Heart right ventricle (tissue), 16 donors: ENCODE results near the gene F9. TPM values are rescaled to one million over a fixed set of nuclear protein-coding genes. Genes with fewer than 3 reads are reported as not detected.
"Not testable (repeated sequence)": the region's sequence is repeated elsewhere in the genome, so short reads cannot be mapped to it uniquely, and the experiment has no call there.

ENCODE experiments used
- ATAC-seq, 8 donors: fragments of 200-7000 bp; cut with Tn5 transposase; one replicate each; pipeline ENCODE4 v1.9.1; 2020; ENCODE audit warnings: mild to moderate bottlenecking in 8 of 8, moderate library complexity in 8 of 8, moderate number of reproducible peaks in 1 of 8
- DNase-seq, 2 donors: peaks; one replicate each; pipeline ENCODE4 v3.0.0-alpha.2; 2020
- H3K27ac ChIP-seq, 10 donors: fragments of 200-600 bp; sonication (generic) in 2 of 10; one replicate each; pipeline versions ENCODE4 v1.5.0 to v1.8.0; 2020 to 2022; ENCODE audit warnings: mild to moderate bottlenecking in 3 of 10
- H3K27me3 ChIP-seq, 7 donors: fragments of 200-600 bp; one replicate each; pipeline ENCODE4 v1.8.0; 2021 to 2022; ENCODE audit warnings: mild to moderate bottlenecking in 2 of 7
- H3K36me3 ChIP-seq, 9 donors: fragments of 200-600 bp; sonication (generic) in 1 of 9; one replicate each; pipeline versions ENCODE4 v1.5.0 to v1.8.0; 2020 to 2022; ENCODE audit warnings: mild to moderate bottlenecking in 2 of 9
- H3K4me1 ChIP-seq, 9 donors: fragments of 200-600 bp; sonication (generic) in 1 of 9; one replicate each; pipeline versions ENCODE4 v1.5.0 to v1.8.0; 2020 to 2022; ENCODE audit warnings: mild to moderate bottlenecking in 4 of 9
- H3K4me3 ChIP-seq, 10 donors: fragments of 200-600 bp; sonication (generic) in 2 of 10; one replicate each; pipeline versions ENCODE4 v1.5.0 to v1.8.0; 2020 to 2022; ENCODE audit warnings: mild to moderate bottlenecking in 7 of 10, moderate library complexity in 2 of 10
- H3K9me3 ChIP-seq, 11 donors: fragments of 200-600 bp in 10 of 11; sonication (generic) in 2 of 11; one replicate each; pipeline versions ENCODE4 v1.5.0 to v1.8.0; 2013 to 2022; ENCODE audit warnings: mild to moderate bottlenecking in 2 of 11, control low read depth in 1 of 11, moderate library complexity in 1 of 11
- WGBS, 2 donors: extraction: QIAGEN DNeasy Blood & Tissue Kit; methylation state at CpG; one replicate each; pipeline ENCODE4 v1.1.7; 2013; ENCODE audit warnings: inconsistent platforms in 1 of 2; 5-methylcytosine and 5-hydroxymethylcytosine counted together
- intact Hi-C, 10 donors: fragments of 100-400 bp; cut with DNase I; formaldehyde crosslinking; loops; one replicate each; pipeline versions ENCODE4 v1.11.1 to v1.14.2; 2022
- polyA plus RNA-seq, 2 donors: library from polyadenylated mRNA; stranded (reverse); fragments of 200-250 nt; gene quantifications; one replicate each; pipeline ENCODE4 v1.2.3, GENCODE V29; 2013
- total RNA-seq, 10 donors: library from RNA; stranded (reverse); fragmentation: NEBNext Ultra II Directional in 3 of 10; extraction: Animal tissue kit (Norgen Biotek cat#: 25700) in 3 of 10; gene quantifications; one replicate each; pipeline versions ENCODE4 v1.2.1 to v1.2.4, GENCODE V29; 2021 to 2023
- TF ChIP-seq, protein P1 (sequence below), 9 donors: fragments of 200-600 bp; sonication (generic) in 2 of 9; IDR thresholded peaks; one replicate each; pipeline versions ENCODE4 v1.5.0 to v1.8.0; 2021 to 2022; ENCODE audit warnings: antibody characterized with exemption in 9 of 9, mild to moderate bottlenecking in 5 of 9, moderate library complexity in 1 of 9
- donor health status: Arrhythmogenic right ventricular cardiomyopathy.
- donor health status: ischemic (EF 13 %, LVEDD 7.1; RV severe dilation, severe dysfunction).
- donor health status: healthy with polysubstance abuse.
- donor health status: DM: no; HTN: yes; CAD: no.
- donor health status: DM: no; HTN: no; CAD: no.
- donor health status: ischemic (EF 25% LVEDD 6.9; RV normal size, moderate dysfunction).
- donor health status: ischemic (EF 25% LVEDD 5.7; RV mildly dilated, moderate dysfunction).
- donor health status: healthy.
- donor health status: DM: yes; HTN: yes; CAD: no.
- donor health status: Ischemic cardiomyopathy.
- donor health status: ischemic (EF 35%, LVEDD 5.7; RV mildly dilated, moderate dysfunction).
- donor health status: nonischemic (EF 11% LVEDD 7.7; RV severe dilation, severe dysfunction).
- donor health status: DM: yes; HTN: yes; CAD: no.
- donor health status: PGD.
- donor health status: ischemic (EF 29% LVEDD 5.4; RV normal size, mild dysfunction).
- donor health status: nonischemic (EF 23%, LVEDD 6.1; RV moderate dilation, normal function).

The F9 gene
- total and polyA plus RNA-seq, 12 donors: not detected

- H3K4me3 ChIP-seq: no peak overlapping the region
- H3K27ac ChIP-seq: no peak overlapping the region
- H3K4me1 ChIP-seq: no peaks in the 10 kb centered on the region
- DNase-seq: no peak
- intact Hi-C loops: no loop called here
- no peaks in the 10 kb centered on the region for H3K36me3 ChIP-seq
- no peaks in the 10 kb centered on the region for H3K27me3 ChIP-seq
- H3K9me3 ChIP-seq: no peaks in the 10 kb centered on the region
- TF ChIP-seq, protein P1, sequence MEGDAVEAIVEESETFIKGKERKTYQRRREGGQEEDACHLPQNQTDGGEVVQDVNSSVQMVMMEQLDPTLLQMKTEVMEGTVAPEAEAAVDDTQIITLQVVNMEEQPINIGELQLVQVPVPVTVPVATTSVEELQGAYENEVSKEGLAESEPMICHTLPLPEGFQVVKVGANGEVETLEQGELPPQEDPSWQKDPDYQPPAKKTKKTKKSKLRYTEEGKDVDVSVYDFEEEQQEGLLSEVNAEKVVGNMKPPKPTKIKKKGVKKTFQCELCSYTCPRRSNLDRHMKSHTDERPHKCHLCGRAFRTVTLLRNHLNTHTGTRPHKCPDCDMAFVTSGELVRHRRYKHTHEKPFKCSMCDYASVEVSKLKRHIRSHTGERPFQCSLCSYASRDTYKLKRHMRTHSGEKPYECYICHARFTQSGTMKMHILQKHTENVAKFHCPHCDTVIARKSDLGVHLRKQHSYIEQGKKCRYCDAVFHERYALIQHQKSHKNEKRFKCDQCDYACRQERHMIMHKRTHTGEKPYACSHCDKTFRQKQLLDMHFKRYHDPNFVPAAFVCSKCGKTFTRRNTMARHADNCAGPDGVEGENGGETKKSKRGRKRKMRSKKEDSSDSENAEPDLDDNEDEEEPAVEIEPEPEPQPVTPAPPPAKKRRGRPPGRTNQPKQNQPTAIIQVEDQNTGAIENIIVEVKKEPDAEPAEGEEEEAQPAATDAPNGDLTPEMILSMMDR (IDR thresholded peaks at IDR 0.05): no peak
- ATAC-seq: no peak
These were observed 24.2 kb upstream of the F9 start for GRCh38 chrX:139506333-139506732.

DNA sequence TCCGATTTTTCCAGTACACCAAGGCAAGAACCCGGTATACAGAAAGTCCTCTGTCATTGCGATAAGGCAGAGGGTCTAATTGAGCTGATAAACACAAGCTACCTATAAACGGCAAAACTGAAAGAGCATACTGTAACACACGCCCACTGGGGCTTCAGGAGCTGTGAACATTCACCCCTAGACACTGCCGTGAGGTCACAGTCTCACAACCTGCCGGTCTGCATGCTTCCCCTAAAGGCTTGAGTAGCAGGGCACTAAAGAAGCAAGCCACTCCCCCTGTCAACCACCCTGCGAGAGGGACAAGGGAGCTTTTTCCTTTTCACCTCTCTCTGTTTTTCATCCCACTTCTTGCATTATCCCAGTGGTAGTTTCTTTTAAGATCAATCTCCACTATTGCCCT, 22.4 kb upstream of the F9 start:
- DNase-seq (no peak), ATAC-seq (no peak)
- 54 to 68% methylated on average over 8 of the region's 8 CpGs for WGBS, 2 donors
- TF ChIP-seq, protein P1 (IDR thresholded peaks at IDR 0.05): no peak
- no peaks in the 10 kb centered on the region for H3K4me1 ChIP-seq
- no peaks in the 10 kb centered on the region for H3K9me3 ChIP-seq
- H3K27ac ChIP-seq: no peak overlapping the region
- intact Hi-C loops: no loop called here
- H3K36me3 ChIP-seq: no peaks in the 10 kb centered on the region
- no peak overlapping the region for H3K4me3 ChIP-seq
- H3K27me3 ChIP-seq: no peaks in the 10 kb centered on the region

GRCh38 chrX:139518475-139518874, 12.1 kb upstream of the F9 start:
- Histone ChIP-seq H3K4me1 (no peaks in the 10 kb centered on the region), H3K4me3 (no peak overlapping the region), H3K27ac (no peak overlapping the region), H3K27me3 (no peaks in the 10 kb centered on the region), H3K9me3 (peaks cover 0 to 4% (median 0%) of the 10 kb centered on the region in 11 donors), H3K36me3 (no peaks in the 10 kb centered on the region)
- ATAC-seq: no peak
- TF ChIP-seq, protein P1 (IDR thresholded peaks at IDR 0.05): no peak
- WGBS, 2 donors: 84 to 95% methylated on average over 2 of the region's 2 CpGs
- intact Hi-C loops: no loop called here
- no peak for DNase-seq

GRCh38 chrX:139528829-139529228, 1.7 kb upstream of the F9 start:
- not testable (repeated sequence) for ATAC-seq
- 72 to 84% methylated on average over 3 of the region's 3 CpGs for WGBS, 2 donors

GRCh38 chrX:139532834-139533233, 2.3 kb downstream of the F9 start:
- TF ChIP-seq, protein P1 (IDR thresholded peaks at IDR 0.05): no peak
- no peak overlapping the region for H3K4me3 ChIP-seq
- H3K4me1 ChIP-seq: no peaks in the 10 kb centered on the region
- no peaks in the 10 kb centered on the region for H3K27me3 ChIP-seq
- no peak overlapping the region for H3K27ac ChIP-seq
- H3K36me3 ChIP-seq: no peaks in the 10 kb centered on the region
- 89 to 92% methylated on average over 4 of the region's 4 CpGs for WGBS, 2 donors
- ATAC-seq: no peak
- intact Hi-C loops: no loop called here
- H3K9me3 ChIP-seq: no peaks in the 10 kb centered on the region
- no peak for DNase-seq

More at GRCh38 chrX:139528829-139529228, 1.7 kb upstream of the F9 start:
- H3K4me3 ChIP-seq, H3K27ac ChIP-seq, H3K9me3 ChIP-seq, H3K36me3 ChIP-seq, H3K4me1 ChIP-seq, intact Hi-C loops, DNase-seq, H3K27me3 ChIP-seq: not testable (repeated sequence)
